NCI-H2227 (cell line): Measurements from ENCODE around the gene PRKN.

ENCODE experiments used
- DNase-seq: peaks from one replicate; lab custom pipeline; 2025; ENCODE audit not compliant: unreplicated experiment; lab: John Stamatoyannopoulos, UW

Gene PRKN

GRCh38 chr6:161486361-161487216 is 1241.0 kb downstream of the PRKN start:
- no peak for DNase-seq

- DNase-seq, result no peak
Observed at GRCh38 chr6:161482517-161482858, 1245.1 kb downstream of the PRKN start.

- no peak for DNase-seq
Observed at GRCh38 chr6:161481786-161482516, 1245.6 kb downstream of the PRKN start.

GRCh38 chr6:161480421-161481155 is 1247.0 kb downstream of the PRKN start:
- DNase-seq, result no peak

- DNase-seq, result no peak
Observed at GRCh38 chr6:161479376-161479775, 1248.2 kb downstream of the PRKN start.

- no peak for DNase-seq
Observed at GRCh38 chr6:161477876-161478425, 1249.6 kb downstream of the PRKN start.

GRCh38 chr6:161476711-161477110 is 1250.9 kb downstream of the PRKN start:
- no peak for DNase-seq

GRCh38 chr6:161465403-161465802 is 1262.2 kb downstream of the PRKN start:
- DNase-seq, result no peak

- DNase-seq, result no peak
Observed at GRCh38 chr6:161463071-161463470, 1264.5 kb downstream of the PRKN start.

GRCh38 chr6:161462148-161462547 is 1265.4 kb downstream of the PRKN start:
- DNase-seq, result no peak

GRCh38 chr6:161459008-161459615 is 1268.5 kb downstream of the PRKN start:
- no peak for DNase-seq

GRCh38 chr6:161458201-161458951 is 1269.2 kb downstream of the PRKN start:
- no peak for DNase-seq

GRCh38 chr6:161455848-161456247 is 1271.7 kb downstream of the PRKN start:
- no peak for DNase-seq

- no peak for DNase-seq
Observed at GRCh38 chr6:161453558-161453957, 1274.0 kb downstream of the PRKN start.

- DNase-seq, result no peak
Observed at GRCh38 chr6:161452241-161452640, 1275.3 kb downstream of the PRKN start.

- DNase-seq, result no peak
Observed at GRCh38 chr6:161449521-161449920, 1278.0 kb downstream of the PRKN start.

- DNase-seq, result no peak
Observed at GRCh38 chr6:161446949-161447348, 1280.6 kb downstream of the PRKN start.

- no peak for DNase-seq
Observed at GRCh38 chr6:161446296-161446925, 1281.2 kb downstream of the PRKN start.

- no peak for DNase-seq
Observed at GRCh38 chr6:161445021-161445799, 1282.4 kb downstream of the PRKN start.
